Islet precursor cell (in vitro differentiated cells): ENCODE results near the gene BOD1.

Source experiments
- DNase-seq: peaks from one replicate; pipeline ENCODE4 v3.0.0-alpha.2; 2018

Gene BOD1

DNA sequence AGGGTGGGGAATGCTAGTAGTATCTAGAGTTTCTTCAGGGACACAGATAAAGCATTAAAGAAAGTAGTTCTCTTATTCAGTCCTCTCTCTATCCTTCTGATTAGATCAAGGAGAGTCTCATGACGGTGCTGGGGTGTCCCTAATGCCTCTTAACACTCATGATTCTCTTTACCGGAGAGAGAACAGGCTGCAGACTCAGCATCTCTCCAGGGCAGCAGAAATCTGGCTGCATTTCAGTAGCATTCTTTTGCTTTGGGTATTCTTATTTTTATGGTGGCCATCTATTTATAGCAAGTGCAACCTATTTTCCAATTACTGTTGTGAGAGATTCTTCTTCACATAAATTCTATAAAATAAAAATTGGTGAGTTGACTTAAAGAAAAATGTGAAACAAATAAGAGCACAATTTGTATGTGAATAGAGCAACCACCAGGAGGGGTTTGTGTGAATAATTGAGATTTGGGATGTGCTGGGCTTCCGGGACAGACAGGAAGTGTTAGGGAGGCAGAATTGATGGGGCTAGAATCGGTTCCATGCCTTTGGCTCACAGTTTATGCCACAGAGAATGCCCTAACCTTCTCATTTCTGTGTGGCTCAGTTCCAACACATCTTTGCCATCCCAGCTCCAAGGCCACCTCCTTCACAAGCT, 23.8 kb upstream of the BOD1 start:
- no peak for DNase-seq

DNA sequence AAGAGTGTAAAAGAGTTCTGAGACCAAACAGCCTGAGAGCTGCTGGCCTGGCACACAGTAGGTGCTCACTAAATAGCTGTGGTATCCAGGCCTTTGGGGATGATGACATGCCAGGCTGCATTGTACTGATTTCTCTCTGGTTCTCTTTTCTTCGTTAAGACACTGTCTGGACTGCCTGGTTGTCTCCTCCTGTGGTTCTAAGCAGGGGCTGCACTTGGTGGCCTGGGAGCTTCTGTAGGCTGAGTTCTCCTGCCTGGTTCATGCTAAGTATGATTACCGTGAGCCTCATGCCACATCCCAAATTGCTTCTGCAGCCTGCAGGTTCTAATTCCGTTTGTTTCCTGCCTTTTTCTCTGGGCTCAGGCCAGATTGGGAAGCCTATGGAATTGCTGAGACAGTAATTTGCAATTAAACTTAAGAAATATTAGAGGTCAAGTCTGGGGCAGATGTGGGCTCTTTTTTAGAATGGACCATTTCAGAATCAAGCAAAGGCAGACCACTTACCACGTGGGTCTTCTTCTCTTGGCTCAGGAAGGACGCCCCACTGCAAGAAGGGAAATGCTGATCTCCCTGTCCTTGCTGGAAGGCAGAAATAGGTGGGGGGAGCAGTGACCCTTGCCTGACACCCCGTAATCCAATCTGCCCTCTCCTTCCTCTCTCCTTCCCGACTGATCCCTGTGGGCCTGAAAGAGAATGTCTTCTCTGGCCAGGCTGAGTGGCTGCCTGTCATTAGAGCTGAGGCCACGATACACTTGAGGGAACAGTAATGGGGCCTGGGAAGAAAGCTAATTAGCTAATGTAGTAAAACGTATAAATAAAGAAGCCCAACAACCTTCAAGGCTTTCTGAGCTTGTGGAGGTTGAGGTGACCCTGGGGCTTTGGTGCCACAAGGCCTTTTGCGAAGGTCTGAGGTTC, 21.9 kb upstream of the BOD1 start:
- peak; percentile 55 for DNase-seq

DNA sequence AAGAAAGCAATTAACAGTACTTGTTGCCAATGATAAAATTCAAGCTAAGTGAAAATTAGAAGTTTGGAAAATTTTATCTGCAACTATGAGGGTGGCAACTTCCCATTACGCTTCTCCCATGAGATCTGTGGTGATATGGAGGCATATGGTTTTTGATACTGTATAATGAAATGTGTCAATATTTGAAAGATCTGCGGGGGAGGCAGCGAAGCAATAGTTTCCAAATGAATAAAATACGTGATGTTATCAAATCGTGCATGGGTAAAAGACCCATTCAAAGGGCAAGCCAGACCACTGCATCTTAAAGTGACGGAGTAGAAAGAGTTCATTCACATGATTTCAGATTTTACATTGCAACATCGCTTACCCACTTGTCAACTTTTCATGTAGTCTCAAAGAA, 20.9 kb upstream of the BOD1 start:
- no peak for DNase-seq

DNA sequence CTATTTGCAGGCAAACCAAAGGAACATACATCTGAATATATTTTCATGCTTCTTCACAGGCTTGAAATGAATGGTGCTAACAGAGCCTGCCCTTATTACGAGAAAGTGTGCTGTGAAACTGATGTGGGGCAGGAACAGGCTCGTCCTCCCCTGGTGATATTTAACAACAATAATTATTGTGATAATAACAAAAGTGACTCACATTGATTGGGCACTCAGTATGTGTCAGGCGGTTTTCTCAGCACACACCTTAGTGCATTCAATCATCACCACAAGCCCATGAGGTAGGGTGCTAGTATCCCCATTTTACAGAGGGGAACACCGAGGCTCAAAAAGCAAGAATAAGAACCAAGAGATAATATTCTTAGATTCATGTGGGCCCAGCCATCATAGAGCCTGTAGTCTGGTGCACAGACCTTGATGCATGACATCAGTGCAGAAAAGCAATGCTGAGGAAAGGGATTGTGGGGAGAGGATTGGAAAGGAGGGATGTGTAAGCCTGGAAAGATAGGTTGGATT, 18.1 kb upstream of the BOD1 start:
- peak; percentile 13 for DNase-seq

DNA sequence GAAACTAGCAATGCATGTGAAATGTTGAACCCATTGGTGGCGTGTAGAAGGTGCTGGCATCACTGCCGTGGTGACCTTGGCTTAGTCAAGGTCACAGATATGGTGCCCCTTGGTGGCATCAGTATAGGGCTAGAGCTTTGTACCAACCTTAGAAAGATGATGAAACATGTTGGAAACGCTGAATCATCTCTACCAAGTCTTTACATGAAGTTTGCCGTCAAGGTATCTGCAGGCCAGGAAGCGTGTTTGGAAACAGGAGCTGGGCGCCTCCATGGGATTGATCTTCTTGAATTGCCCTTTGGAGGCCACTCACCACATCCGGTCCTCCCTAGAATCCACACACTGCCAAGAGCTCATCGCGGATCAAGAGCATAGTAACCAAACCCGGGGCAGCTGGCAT, 16.9 kb upstream of the BOD1 start:
- no peak for DNase-seq

DNA sequence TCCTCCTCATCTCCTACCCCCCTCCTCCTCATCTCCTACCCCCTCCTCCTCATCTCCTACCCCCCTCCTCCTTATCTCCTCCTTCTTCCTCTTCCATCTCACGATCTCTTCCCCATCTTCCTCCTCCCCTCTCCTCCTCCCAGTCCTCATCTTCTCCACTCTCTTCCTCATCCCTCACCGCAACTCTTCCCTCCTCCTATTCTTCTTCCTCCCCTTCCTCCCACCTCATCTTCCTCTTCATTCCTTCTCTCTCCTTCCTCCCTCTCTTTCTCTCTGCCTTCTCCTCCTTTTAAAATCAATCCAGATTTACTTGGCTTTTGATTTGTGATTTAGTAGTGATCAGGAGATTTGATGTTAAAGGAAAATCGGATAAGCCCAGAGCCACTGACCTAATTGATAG, 15.0 kb upstream of the BOD1 start:
- no peak for DNase-seq

DNA sequence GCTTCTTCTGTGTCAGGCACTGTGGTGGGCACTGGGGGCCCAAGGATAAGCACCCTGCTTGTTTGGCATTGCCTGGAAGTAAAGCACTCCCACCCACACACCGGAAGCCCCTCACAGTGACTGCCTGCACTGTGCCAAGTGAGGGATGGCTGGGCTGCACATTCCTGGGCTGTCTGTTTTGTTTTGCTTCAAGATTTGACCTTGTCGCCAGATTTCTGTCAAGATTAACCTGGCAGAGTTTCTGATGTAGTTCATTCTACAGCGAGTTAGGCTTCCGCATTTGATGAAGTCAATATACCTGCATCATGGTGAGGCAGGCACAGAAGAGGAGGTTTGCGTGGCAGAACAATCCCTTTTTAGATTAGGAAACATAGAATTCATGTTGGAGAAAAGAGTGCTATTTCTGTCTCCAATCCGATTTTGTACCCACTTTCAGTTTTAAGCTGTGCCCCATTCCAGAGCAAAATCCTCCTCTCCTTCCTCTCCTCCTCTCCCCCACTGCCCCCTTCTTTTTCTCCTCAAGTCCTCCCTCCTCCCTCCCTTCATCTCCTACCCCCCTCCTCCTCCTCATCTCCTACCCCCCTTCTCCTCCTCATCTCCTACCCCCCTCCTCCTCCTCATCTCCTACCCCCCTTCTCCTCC, 14.4 kb upstream of the BOD1 start:
- DNase-seq: peak; percentile 53

DNA sequence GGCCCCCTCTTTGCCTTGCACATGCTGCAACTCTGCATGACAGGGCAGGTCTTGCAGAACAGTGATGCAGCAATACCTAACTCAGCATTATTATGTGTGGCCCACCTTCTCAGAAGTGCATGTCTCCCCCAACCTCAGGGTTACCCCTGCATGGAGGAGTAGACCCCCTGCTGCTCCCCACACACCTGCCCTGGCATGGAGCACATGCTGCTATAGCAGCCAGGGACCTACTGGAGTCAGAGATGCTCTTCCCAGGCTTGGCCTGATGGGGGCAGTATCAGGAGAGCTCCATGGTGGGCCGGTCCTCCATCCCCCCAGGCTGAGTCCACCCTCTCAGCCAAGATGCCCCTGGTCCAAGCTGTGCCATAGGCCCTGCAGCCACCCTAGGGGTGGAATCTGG, 13.2 kb upstream of the BOD1 start:
- DNase-seq: peak; percentile 55

DNA sequence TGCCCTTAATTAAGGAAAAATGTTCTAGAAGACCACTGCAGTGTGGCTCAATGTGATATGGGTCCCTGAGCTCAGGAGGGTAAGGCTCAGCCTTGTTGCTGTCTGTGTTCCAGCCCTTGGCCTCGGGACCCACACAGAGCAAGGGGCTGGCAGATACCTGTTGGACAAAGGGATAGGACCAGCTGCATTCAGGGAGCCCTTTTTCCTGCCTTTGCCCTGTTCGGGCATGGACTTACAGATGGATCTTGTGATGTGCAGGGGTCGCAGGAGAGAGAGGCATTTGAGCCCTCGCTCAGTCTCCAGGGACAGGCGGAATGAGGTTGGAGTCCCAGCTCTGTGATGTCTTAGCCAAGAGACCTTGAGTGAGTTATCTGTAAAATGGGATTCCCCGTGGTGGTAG, 12.1 kb upstream of the BOD1 start:
- DNase-seq: peak; percentile 58

DNA sequence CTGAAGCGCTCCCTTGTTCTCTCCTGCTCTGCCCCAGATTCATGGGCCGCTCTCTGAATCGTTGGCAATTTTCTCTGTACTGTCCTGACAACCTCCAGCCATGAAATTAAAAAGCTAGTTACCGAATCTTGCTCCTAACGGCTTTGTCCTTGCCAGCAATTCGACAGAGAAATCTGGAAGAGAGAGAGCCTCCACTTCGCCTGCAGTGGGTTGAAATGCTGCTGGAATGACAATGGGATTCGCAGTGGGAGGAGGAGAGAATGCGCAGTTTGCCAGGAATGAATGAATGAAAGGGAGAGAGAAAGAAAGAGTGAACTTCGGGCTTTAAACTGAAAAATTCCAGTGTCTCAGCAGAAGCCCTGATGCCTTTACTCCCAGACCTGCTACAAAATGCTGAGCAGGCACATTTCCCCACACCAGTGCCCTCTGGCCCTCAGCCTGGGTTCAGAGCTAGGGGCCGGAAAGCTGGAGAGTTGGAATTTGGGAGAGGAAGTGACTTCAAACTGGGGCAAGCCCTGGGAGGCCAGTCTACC, 11.5 kb upstream of the BOD1 start:
- DNase-seq: peak; percentile 84

DNA sequence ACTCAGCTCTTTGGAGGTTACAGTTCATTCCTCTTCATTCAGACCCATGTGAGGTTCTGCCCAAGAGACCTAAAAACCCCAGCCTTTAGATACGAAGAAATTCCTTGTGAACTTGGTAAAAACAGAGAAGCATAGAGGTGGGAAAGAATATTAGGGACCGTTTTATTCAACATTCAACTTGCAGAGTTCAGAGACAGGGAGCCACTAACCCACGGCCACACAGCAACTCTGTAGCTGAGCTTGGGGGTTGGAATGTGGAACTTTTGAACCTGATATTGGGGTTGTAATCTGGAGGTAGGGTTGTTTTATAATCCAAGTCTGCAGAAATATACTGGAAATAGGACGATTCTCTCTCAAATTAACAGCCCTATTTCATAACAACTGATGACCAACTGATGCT, 10.8 kb upstream of the BOD1 start:
- no peak for DNase-seq

DNA sequence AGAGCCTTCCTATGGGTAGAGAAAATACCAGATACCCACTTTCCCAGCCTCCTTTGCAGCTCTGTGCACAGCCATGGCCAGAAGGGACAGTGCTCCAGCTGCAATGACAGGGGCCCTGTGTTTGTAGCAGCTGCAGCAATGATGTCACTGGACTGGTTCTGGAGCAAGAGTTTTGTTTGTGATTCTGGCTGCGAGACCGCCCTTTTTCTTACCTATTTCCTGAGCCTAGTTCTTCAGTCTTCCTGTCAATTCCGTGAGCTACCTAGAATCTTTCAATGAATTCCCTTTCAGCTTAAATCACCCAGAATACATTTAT, 10.0 kb upstream of the BOD1 start:
- no peak for DNase-seq

DNA sequence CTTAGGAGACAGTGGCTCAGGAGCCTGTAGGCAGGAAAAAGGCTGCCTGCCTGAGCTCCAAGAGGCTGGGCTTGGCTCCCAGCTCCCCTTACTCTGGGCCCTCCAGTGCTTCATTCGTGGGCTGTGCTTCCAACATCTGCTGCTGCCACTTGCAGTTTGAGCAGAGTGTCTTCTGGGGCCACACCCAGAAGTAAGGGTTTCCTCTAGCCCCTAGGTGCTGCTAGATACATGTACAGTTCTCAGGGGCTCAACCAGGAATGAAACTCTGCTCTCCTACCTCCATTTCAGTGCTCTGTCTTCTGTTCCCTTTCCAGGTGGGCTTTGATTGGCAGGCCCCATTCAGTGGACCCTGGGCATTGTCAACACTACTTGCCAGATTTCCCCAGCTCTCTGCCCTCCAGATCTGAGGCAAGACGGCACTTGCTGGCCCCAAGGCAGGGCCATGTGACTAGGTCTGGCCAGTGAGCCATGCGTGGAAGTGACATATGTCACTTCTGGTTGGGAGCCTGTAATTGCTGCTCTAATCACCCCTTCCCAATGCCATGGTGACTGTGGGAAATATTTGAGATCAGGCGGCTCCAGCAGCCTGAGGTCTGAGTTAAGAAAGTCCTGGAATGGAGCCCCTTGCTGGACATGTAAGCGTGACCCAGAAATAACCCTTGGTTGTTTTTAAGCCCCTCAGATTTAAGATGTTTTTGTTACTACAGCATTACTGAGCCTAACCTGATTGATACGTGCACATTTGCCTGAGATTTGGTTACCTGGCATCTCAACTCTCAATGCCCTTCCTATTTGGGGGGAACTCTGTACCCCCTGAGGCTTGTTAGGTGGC, 9.4 kb upstream of the BOD1 start:
- DNase-seq: no peak

DNA sequence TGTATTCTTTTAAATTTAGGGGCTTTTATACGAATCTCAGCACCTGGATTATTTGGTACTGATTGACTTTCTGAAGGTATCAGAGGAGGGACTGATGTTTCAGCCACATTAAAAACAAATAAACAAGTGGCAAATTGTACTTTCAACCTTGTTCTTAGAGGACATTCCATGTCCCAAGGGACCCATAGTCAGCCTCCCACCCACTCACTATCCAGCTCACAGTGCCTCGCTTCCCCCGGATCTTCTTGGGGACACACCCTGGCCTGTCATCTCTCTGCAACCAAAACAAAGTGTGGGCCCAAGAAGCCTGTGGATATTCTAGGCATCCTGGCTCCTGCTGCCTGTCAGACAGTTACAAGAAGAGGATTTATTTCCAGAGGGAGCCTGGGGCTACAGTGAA, 8.8 kb upstream of the BOD1 start:
- DNase-seq: no peak

DNA sequence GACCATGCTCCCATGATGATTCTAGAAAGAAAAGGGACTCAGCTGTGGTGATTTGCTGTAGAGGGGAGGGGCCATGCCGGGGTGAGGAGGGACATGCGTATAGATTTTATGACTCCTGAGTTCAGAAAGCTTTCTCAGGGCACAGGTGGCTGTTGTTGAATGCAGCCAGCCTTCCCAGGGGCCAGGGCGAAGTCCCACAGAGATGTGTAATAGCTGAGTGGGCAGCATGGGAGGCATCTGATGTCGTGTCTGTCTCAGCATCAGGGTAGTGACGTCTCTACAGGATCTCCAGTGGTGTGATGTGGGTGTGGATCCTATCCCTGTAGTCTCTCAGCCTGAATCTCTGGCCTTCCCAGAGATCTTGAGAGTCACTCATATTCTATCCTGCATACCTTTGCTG, 7.8 kb upstream of the BOD1 start:
- DNase-seq: no peak

DNA sequence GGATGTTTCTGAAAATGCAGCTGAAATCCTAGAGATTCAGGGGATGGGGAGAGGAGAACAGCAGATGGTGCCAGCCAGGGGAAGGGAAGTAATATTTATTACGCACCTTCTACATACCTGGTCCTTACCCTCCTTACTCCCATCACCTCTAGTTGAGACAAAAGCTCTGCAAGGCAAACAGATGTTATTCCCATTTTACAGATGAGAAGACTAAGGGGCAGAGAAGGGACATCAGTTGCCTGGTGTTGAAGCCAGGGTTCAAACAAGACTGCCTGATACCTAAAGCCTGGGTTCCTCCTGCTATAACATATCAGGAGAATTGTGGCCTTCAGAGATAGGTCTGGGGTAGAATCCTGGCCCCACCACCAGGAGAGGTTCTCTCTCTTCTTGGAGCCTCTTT, 7.3 kb upstream of the BOD1 start:
- no peak for DNase-seq

DNA sequence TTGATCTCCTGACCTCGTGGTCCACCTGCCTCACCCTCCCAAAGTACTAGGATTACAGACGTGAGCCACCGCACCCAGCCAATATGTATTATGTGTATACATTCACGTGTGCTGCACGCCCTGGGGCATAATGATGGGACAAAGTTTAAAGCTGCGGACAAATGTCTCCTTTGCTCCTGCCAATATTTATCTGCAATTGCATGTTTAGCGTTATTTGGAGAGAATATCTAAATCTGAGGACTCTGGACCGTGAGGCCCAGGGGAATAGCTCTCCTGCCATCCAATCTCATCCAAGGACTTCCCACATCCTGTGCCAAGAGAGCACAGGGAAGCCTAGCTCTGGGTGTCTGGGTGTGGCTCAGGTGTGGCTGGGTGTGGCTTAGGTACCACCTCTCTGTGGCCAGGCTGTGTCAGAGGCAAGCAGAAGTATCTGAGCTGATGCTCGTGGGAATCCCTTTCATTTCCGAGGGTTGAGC, 6.9 kb upstream of the BOD1 start:
- DNase-seq: no peak

DNA sequence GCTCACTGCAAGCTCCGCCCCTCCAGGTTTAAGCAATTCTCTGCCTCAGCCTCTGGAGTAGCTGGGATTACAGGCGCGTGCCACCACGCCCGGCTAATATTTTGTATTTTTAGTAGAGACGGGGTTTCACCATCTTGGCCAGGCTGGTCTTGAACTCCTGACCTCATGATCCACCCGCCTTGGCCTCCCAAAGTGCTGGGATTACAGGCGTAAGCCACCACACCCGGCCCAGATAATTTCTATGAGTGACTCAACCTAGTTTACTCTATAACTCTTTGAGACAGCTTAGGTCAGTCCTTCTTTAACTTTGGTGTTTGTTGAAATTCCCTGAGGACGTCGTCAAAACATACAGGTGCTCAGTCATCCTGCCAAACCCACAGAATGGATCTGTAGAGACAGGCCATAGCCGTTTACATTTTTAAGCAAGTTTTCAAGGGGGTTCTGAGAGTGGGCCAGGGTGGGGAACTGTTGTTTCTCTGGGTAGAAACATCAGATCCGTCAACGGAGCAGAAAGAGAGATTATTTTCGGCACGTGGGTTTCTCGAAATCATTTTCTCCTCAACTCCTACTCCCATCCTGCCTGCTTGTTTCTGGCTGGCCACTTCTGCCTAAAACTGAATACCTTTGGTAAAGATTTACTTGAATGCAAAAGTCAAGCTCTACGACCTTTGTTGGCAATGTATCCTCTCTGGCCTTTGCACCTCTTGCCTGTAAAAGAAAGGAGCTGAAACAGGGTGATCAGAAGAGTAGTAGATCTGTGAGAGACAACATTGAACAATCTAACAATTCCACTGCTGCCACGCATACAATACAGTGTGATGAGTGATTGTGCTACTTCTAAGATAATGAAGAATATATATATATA, 6.0 kb upstream of the BOD1 start:
- DNase-seq: no peak

DNA sequence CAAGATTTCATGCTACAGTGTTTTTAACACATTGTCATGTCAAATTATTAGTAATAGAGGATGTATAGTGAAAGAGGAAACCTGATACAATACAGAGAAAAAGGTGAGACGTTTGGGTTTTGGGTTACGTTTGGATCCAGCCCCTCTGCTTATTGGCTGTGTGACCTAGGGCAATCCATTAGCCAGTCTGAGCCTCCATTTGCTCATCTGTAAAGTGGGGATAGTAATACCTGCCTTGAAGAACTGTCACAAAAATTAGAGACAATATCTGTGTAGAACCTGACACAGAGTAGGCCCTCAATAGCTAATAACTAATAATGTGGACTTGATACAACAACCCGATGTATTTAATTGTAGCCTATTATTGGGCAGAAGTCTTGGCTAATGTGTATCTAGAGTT, 4.3 kb upstream of the BOD1 start:
- DNase-seq: no peak

DNA sequence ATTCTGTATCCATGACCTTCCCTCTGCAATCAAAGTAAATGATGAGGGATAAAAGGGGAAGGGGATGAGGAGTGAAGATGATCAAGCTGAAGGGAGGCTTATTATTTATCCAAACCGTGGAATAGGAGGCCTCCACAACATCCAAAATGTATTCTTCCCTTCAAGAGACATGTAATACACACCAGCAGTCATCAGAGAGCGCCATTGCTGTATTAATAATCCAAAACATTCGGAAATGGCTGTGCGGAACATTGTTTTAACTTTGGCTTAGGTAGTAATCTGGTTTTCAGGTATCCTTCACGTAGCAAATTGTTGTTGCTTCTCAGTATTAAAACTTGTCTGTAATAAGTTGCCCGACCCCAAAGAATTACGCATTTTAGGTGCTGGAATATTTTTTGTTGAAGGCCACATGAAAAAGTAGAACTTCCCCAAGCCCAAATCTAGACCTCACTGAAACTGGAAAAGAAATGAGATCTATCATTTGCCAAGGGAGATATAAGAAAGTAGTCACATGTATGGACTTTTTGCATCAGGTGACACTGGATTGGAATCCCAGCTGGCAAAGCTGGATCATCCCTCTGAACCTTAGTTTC, 2.6 kb upstream of the BOD1 start:
- no peak for DNase-seq

DNA sequence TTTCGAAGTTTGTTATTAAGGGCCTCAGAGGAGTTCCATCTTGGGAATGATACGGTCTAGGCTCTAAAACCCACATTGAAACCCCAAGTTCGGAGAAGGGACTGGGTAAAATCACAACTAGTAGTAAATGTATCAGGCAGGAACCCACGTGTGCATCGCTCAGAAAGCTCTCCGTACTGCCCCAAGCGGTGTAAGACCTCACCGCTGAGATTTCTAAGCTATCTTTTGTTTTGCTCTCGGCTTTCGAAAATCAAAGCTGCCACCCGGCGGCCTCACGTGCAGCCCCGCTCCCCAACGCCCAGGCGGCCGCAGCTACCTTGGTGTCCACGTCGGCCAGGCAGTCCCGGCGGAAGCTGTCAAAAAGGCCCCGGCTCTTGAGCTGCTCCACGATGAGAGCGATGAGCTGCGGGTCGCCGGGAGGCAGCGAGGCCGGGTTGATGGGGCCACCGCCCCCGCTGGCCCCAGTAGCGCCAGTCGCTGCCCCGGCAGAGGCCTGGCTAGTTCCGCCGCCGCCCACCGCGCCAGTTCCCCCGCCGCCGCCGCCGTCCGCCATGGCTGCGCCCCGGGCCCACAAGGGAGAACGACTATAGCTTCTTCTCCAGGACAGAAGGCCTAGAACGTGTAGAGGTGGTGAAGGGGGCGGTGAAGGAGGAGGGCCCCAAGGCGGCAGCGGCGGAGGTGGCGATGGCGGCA, 420 bp downstream of the BOD1 start:
- DNase-seq: peak; percentile 80
